HK-2 (cell line): ENCODE data around the gene OPCML.

Experiments
- DNase-seq: peaks from one replicate; pipeline ENCODE4 v3.0.0-alpha.2; 2018; ENCODE audit not compliant: unreplicated experiment

The OPCML gene

GRCh38 chr11:133541021-133541719 lies 8.9 kb upstream of the OPCML start:
- no peak for DNase-seq

GRCh38 chr11:133536198-133536597 lies 3.9 kb upstream of the OPCML start:
- no peak for DNase-seq

DNA sequence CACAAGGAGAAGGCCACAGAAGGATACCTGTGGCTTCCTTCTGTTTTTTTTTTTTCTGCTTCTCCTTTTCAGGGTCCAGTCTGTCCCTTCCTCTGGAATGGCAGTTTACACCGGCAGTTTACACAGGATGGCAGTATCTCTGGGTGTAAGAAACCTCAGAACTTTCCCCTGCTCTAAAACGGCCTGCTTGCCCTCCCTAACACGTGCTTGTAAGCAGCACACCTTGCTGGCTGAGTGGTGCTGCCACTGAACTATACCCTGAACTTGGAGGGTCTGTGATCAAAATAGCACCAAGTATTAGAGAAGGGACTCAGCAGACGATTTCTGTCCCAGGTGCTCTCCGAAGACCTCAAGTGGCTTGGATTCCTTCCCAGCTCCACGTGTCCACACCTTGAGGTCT lies 904 bp upstream of the OPCML start:
- DNase-seq, result no peak

GRCh38 chr11:133531458-133531857 lies 843 bp downstream of the OPCML start:
- no peak for DNase-seq

- DNase-seq, result no peak
These were observed 1.8 kb downstream of the OPCML start for GRCh38 chr11:133530501-133530835.

- no peak for DNase-seq
These were observed 2.3 kb downstream of the OPCML start for GRCh38 chr11:133529807-133530500.

- no peak for DNase-seq
These were observed 5.5 kb downstream of the OPCML start for GRCh38 chr11:133526790-133527189.

GRCh38 chr11:133525976-133526375 lies 6.3 kb downstream of the OPCML start:
- no peak for DNase-seq

DNA sequence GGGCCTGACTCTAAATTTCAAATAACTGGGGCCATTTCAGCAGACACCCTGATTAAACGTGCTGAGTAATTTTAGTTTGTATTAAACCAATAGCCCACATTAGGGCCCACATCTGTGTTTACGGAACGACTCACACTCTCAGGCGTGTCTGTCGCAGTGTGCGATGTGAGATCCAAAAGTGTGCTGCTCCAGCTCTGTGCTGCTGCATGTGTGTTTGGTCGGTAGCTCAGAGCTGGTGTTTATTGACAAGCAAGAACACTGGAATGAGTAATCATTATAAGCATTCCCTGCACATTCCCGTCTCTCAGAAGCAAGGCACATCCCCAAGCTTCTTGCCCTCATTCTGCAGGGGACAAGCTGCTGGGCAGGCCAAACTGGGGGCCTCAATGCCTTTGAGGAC lies 7.8 kb downstream of the OPCML start:
- DNase-seq, result no peak

GRCh38 chr11:133522344-133522743 lies 10.0 kb downstream of the OPCML start:
- DNase-seq, result no peak

DNA sequence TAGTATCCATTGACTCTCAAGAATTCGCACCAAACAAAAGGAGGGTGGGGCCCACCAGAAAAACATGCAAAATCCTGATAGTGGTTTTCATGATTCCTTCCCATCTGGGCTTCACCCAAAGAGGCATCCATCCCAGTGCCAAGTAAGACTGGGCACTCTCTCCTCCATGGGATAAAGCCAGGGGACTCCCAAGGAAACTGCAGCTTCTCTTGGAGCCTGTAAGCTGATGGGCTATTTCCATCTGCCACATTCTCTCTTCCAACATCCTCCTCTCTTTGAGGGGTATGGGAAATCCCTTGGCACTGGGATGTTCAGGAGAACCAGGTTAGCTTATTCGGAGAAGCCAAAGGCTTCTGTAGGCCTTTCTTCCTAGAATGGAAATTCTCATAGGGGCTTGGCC lies 10.8 kb downstream of the OPCML start:
- no peak for DNase-seq

GRCh38 chr11:133520707-133521106 lies 11.6 kb downstream of the OPCML start:
- DNase-seq, result no peak

- no peak for DNase-seq
These were observed 12.7 kb downstream of the OPCML start for GRCh38 chr11:133519560-133519959.

- DNase-seq, result no peak
These were observed 13.5 kb downstream of the OPCML start for GRCh38 chr11:133518702-133519264.

- DNase-seq, result no peak
These were observed 15.5 kb downstream of the OPCML start for GRCh38 chr11:133516845-133517244.

DNA sequence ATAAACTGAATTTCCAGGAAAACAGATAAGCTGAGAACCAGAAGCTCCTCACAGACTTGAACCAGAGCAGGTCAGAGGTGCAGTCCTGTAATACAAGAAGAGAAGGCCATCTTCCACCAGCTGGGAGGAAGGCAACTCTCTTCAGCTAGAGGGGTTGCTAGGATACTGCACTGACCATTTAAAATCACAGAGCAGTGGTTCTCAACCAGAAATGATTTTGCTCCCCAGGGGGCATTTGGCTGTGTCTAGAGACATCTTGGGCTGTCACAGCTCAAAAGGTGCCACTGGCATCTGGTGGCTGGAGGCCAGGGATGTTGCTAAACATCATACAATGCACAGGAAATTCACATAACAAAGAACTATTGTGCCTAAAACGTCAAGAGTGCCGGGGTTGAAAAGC lies 17.2 kb downstream of the OPCML start:
- DNase-seq, result no peak

DNA sequence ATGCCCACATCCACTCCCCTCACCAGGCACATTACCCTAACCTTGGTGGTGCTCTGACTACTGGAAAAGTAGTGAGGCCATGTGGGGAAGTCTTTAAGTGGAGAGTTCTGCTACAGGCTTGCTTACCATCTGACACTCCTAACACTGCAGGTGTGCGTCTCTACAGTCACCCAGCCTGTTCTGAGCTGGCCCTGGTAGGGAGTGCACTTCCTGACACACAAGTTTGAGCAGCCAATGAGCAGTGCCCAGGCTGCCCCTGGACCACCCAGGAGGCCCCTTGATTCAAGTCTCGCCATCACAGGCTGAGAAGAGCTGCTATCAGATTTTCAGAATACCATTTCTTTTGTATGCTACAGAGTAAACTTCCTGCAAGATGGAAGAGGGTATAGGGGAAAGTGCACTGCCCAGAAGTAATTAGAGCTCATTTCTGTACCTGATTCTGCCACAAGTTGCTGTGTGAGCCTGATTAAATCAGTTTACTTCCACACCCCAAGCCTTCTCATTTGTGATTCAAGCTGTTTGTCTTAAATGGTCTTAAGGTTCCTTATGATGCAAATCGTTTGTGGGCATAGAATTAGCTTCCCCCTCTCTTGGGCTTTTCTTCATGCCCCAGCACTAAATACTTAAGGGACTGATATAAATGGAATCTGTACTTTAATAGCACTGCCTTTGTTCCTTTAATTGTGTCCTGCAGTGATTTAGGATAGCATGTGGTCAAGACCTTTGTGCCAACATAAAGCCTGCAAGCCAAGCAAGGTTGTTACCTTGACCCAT lies 22.2 kb downstream of the OPCML start:
- DNase-seq, result no peak

GRCh38 chr11:133508468-133508867 lies 23.8 kb downstream of the OPCML start:
- DNase-seq, result no peak

DNA sequence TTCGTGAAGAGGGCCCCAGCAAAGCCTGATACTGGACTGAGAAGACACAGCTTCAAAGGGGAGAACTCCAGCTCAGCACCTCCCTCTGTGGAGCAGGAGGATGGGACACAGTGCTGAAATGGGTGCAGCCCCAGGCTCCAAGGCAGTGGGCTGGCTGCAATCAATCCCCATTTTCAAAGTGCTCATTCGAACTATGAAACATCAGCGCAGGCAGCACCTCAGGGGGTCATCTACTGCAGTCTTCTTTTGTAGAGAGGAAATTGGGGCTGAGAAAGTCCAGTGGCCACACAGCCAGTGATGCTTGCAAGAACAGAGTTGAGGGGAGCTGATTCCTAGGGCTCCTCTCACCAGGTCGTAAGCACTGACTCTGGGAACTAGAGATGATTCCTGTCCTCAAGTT lies 25.1 kb downstream of the OPCML start:
- no peak for DNase-seq

- DNase-seq, result no peak
These were observed 25.7 kb downstream of the OPCML start for GRCh38 chr11:133506551-133507094.

GRCh38 chr11:133506023-133506422 lies 26.3 kb downstream of the OPCML start:
- DNase-seq, result no peak

GRCh38 chr11:133504906-133505305 lies 27.4 kb downstream of the OPCML start:
- DNase-seq, result no peak
